ENCODE measurements around the gene RYR1.

Gene RYR1

GRCh38 chr19:38619361-38620174 lies 186.1 kb downstream of the RYR1 start:
- DNase-seq = no peak

GRCh38 chr19:38624822-38625221 lies 191.3 kb downstream of the RYR1 start:
- Histone ChIP-seq H3K27ac (ENCODE audit: low read length) (no peak overlapping the region), H3K4me3 (ENCODE audit: low read depth in 1 of 2, low read length in 2 of 2) (no peak overlapping the region), H3K9ac (ENCODE audit: low read depth, low read length) (no peak overlapping the region), H3K4me1 (ENCODE audit: insufficient read depth, low read length) (peaks cover 13% of the 10 kb centered on the region), H3K4me2 (ENCODE audit: insufficient read depth, low read length) (no peak overlapping the region), H3K36me3 (ENCODE audit: insufficient read depth, low read length) (peaks cover 91% of the 10 kb centered on the region), H2AFZ (ENCODE audit: low read depth, low read length) (no peak overlapping the region), H3K79me2 (ENCODE audit: insufficient read depth, low read length) (peaks cover 20% of the 10 kb centered on the region), H4K20me1 (ENCODE audit: insufficient read depth, low read length) (peaks cover 27% of the 10 kb centered on the region), H3K27me3 (ENCODE audit: insufficient read depth, low read length, poor library complexity) (no peaks in the 10 kb centered on the region), H3K9me3 (ENCODE audit: insufficient read depth, low read length, severe bottlenecking) (no peaks in the 10 kb centered on the region)
- DNase-seq (no peak), ATAC-seq (ENCODE audit: insufficient read depth, low read depth) (no peak)
- TF ChIP-seq CTCF (IDR thresholded peaks at IDR 0.05; ENCODE audit: borderline replicate concordance, extremely low read depth, low read length, poor library complexity, severe bottlenecking) = no peak
- TF ChIP-seq EZH2 (IDR thresholded peaks at IDR 0.05; ENCODE audit: borderline replicate concordance, low read depth, low read length, severe bottlenecking) = no peak

More at GRCh38 chr19:38619361-38620174, 186.1 kb downstream of the RYR1 start:
- TF ChIP-seq CTCF (IDR thresholded peaks at IDR 0.05; ENCODE audit: borderline replicate concordance, extremely low read depth, low read length, poor library complexity, severe bottlenecking) = no peak
- peaks cover 46% of the 10 kb centered on the region for H3K36me3 ChIP-seq (ENCODE audit: insufficient read depth, low read length)
- H3K4me2 ChIP-seq (ENCODE audit: insufficient read depth, low read length) = peak overlapping the region; percentile 99
- peaks cover 59% of the 10 kb centered on the region for H3K79me2 ChIP-seq (ENCODE audit: insufficient read depth, low read length)
- no peaks in the 10 kb centered on the region for H3K27me3 ChIP-seq (ENCODE audit: insufficient read depth, low read length, poor library complexity)
- peak overlapping the region; percentile 56 to 86 for H3K4me3 ChIP-seq (ENCODE audit: low read depth in 1 of 2, low read length in 2 of 2)
- peaks cover 48% of the 10 kb centered on the region for H3K4me1 ChIP-seq (ENCODE audit: insufficient read depth, low read length)
- H4K20me1 ChIP-seq (ENCODE audit: insufficient read depth, low read length) = peaks cover 26% of the 10 kb centered on the region
- H3K27ac ChIP-seq (ENCODE audit: low read length) = peak overlapping the region; percentile 88
- peak overlapping the region; percentile 81 for H2AFZ ChIP-seq (ENCODE audit: low read depth, low read length)
- peak; percentile 1; the same call in 2 of the 3 replicates for ATAC-seq (ENCODE audit: insufficient read depth, low read depth)
- H3K9me3 ChIP-seq (ENCODE audit: insufficient read depth, low read length, severe bottlenecking) = no peaks in the 10 kb centered on the region
- H3K9ac ChIP-seq (ENCODE audit: low read depth, low read length) = peak overlapping the region; percentile 93

- H3K27me3 ChIP-seq (ENCODE audit: insufficient read depth, low read length, poor library complexity) = no peaks in the 10 kb centered on the region
- H3K27ac ChIP-seq (ENCODE audit: low read length) = no peak overlapping the region
- H4K20me1 ChIP-seq (ENCODE audit: insufficient read depth, low read length) = peaks cover 18% of the 10 kb centered on the region
- H2AFZ ChIP-seq (ENCODE audit: low read depth, low read length) = no peak overlapping the region
- TF ChIP-seq CTCF (IDR thresholded peaks at IDR 0.05; ENCODE audit: borderline replicate concordance, extremely low read depth, low read length, poor library complexity, severe bottlenecking) (no peak), EZH2 (IDR thresholded peaks at IDR 0.05; ENCODE audit: borderline replicate concordance, low read depth, low read length, severe bottlenecking) (no peak)
- H3K36me3 ChIP-seq (ENCODE audit: insufficient read depth, low read length) = peaks cover 87% of the 10 kb centered on the region
- no peak overlapping the region for H3K4me3 ChIP-seq (ENCODE audit: low read depth in 1 of 2, low read length in 2 of 2)
- no peak for DNase-seq
- no peak overlapping the region for H3K4me2 ChIP-seq (ENCODE audit: insufficient read depth, low read length)
- no peaks in the 10 kb centered on the region for H3K9me3 ChIP-seq (ENCODE audit: insufficient read depth, low read length, severe bottlenecking)
- H3K4me1 ChIP-seq (ENCODE audit: insufficient read depth, low read length) = peaks cover 3% of the 10 kb centered on the region; the same call in 1 of the 2 replicates
- ATAC-seq (ENCODE audit: insufficient read depth, low read depth) = no peak
- peaks cover 5% of the 10 kb centered on the region for H3K79me2 ChIP-seq (ENCODE audit: insufficient read depth, low read length)
- H3K9ac ChIP-seq (ENCODE audit: low read depth, low read length) = no peak overlapping the region
Observed at GRCh38 chr19:38626401-38626800, 192.9 kb downstream of the RYR1 start.

All from DND-41 (cell line).